ENCODE results near the gene TACC2. TPM values are rescaled to one million over a fixed set of nuclear protein-coding genes. Genes with fewer than 3 reads are reported as not detected.

Gene TACC2
- total RNA-seq, 1 donor from 2014 or later, result 10.6 TPM

- DNase-seq (ENCODE audit: low spot score), result no peak
These were observed 132.1 kb downstream of the TACC2 start for GRCh38 chr10:122121059-122121458.

GRCh38 chr10:122122493-122122892 lies 133.5 kb downstream of the TACC2 start:
- DNase-seq (ENCODE audit: low spot score), result no peak

- DNase-seq (ENCODE audit: low spot score), result no peak
These were observed 134.2 kb downstream of the TACC2 start for GRCh38 chr10:122123186-122123585.

- DNase-seq (ENCODE audit: low spot score), result no peak
These were observed 135.4 kb downstream of the TACC2 start for GRCh38 chr10:122124342-122124741.

- no peak for DNase-seq (ENCODE audit: low spot score)
These were observed 135.8 kb downstream of the TACC2 start for GRCh38 chr10:122124808-122125207.

GRCh38 chr10:122126763-122127659 lies 138.0 kb downstream of the TACC2 start:
- DNase-seq (ENCODE audit: low spot score), result peak; percentile 77

GRCh38 chr10:122127943-122128342 lies 139.0 kb downstream of the TACC2 start:
- no peak for DNase-seq (ENCODE audit: low spot score)

GRCh38 chr10:122128357-122128756 lies 139.4 kb downstream of the TACC2 start:
- DNase-seq (ENCODE audit: low spot score), result peak; percentile 51

GRCh38 chr10:122130474-122131110 lies 141.6 kb downstream of the TACC2 start:
- DNase-seq (ENCODE audit: low spot score), result no peak

- DNase-seq (ENCODE audit: low spot score), result no peak
These were observed 143.4 kb downstream of the TACC2 start for GRCh38 chr10:122132331-122132755.

- DNase-seq (ENCODE audit: low spot score), result no peak
These were observed 144.1 kb downstream of the TACC2 start for GRCh38 chr10:122132882-122133565.

GRCh38 chr10:122135251-122136025 lies 146.5 kb downstream of the TACC2 start:
- no peak for DNase-seq (ENCODE audit: low spot score)

- DNase-seq (ENCODE audit: low spot score), result peak; percentile 56
These were observed 150.1 kb downstream of the TACC2 start for GRCh38 chr10:122138831-122139625.

GRCh38 chr10:122139627-122140170 lies 150.7 kb downstream of the TACC2 start:
- DNase-seq (ENCODE audit: low spot score), result peak; percentile 28

GRCh38 chr10:122140461-122140902 lies 151.5 kb downstream of the TACC2 start:
- DNase-seq (ENCODE audit: low spot score), result no peak

- DNase-seq (ENCODE audit: low spot score), result peak; percentile 52
These were observed 152.1 kb downstream of the TACC2 start for GRCh38 chr10:122140941-122141623.

GRCh38 chr10:122141821-122142640 lies 153.1 kb downstream of the TACC2 start:
- no peak for DNase-seq (ENCODE audit: low spot score)

- no peak for DNase-seq (ENCODE audit: low spot score)
These were observed 153.8 kb downstream of the TACC2 start for GRCh38 chr10:122142641-122143237.

Data from umbilical cord (tissue), 2 donors.